ENCODE measurements around the gene NPRL2.

NPRL2 gene

DNA sequence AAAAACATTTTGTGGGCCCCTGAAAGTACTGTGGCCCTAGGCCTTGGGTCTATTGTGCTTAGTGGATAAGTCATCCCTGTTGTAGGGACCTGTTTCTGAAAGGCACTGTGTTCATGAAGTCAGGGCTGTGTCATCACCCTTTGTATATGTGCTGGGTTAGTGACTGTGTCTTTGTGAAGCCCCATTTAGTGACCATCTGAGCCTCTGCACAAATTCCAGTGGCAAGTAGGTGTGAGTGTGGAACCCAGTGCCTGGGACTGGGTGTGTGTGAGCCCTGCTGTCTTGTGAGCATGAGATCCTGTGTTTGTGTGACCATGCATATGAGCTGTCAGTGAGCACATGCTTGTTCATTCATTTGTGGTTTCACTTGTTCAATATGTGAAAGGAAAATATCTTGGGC lies 46.0 kb downstream of the NPRL2 start:
- DNase-seq (ENCODE audit: low read depth), result no peak

DNA sequence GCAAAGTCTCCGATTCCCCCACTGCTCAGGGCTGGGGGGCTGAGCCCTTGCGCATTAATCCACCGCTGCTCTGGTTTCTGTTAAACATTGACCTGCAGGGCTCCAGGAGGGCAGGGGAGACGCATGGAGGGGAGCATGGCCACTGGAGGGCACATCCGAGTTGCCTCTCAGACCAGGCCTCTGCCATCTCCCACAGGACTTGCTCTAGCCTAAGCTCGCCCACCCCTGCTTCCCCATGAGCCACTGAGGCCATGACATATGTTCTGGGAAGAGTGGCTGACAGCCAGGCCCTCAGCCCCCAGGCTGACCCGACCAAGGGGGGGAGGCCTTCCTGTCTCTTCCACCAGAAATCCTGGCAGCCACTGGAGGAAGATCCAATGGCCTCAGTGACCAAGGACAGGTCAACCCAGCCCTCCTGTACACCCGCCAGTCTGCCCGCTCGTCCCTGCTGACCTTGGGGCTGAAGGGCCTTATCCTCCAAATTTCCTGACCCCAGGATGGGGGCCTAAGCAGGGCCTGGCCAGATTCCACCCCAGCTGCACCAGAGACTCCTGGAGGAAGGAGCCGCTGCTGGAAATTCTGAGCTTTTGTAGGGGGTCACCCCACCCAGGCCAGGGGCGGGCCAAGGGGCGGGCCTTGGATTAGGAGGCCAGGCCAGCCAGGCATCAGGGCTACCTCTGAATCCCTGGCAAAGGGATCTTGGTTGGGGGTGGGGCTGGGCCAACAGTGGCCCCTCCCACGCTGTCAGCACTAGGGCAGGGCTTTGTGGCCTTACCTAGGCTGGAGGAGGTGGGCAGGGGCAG lies 47.4 kb downstream of the NPRL2 start, which contains the start of gene HYAL1:
HYAL1 (minus strand) TSS at position 562 of the 803 bp plus-strand sequence. CDS start 618 bp downstream, outside the sequence.
- no peak for DNase-seq (ENCODE audit: low read depth)

DNA sequence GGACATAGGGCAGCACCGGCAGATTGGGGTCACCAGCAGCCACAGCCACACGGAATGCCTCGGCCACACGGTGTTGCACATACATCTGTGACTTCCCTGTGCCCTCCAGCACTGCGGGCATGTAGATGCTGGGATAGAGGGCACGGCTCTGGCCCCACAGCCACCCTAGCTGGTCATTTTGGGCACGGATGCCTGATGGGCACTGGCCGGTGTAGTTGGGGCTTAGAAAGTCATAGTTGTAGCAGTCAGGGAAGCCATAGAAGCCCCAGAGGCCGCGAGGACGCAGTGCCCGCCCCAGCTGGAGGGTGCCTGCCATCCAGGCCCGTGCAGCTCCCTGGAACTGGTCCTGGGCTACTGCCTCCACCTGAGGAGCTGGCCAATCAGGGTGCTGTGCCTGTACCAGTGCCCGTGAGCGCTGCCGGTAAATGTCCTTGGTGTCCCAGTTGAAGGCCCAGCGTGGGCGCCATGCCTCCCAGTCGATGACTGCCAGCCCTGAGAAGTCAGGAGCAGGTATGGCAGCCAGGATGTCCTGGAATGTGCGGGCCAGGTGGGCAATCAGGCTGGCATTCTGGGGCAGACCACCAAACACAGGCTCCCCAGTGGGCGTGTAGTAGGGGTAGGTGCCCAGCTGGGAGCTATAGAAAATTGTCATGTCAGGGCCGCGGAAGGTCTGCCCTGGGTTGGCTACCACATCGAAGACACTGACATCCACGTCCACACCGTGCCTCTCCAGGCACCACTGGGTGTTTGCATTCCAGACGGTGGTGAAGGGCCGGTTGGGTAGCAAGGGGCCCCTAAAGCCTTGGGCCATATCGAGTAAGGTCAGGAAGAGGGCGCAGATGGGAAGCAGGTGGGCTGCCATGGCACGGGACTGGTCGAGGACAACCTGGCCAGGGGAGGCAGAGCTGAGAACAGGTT lies 48.2 kb downstream of the NPRL2 start:
- no peak for DNase-seq (ENCODE audit: low read depth)

- no peak for DNase-seq (ENCODE audit: low read depth)
These were observed 49.8 kb downstream of the NPRL2 start for GRCh38 chr3:50300681-50301254.

GRCh38 chr3:50299929-50300680 lies 50.5 kb downstream of the NPRL2 start:
- DNase-seq (ENCODE audit: low read depth), result no peak

- DNase-seq (ENCODE audit: low read depth), result no peak
These were observed 51.0 kb downstream of the NPRL2 start for GRCh38 chr3:50299638-50299928.

- DNase-seq (ENCODE audit: low read depth), result peak; percentile 98
These were observed 51.5 kb downstream of the NPRL2 start, which contains the start of the genes HYAL3 and NAA80 for GRCh38 chr3:50298836-50299637. HYAL3 (minus strand) TSS chr3:50299405; CDS start chr3:50295602, 3,803 bp downstream. NAA80 (minus strand) TSS chr3:50299405; CDS start chr3:50297463, 1,942 bp downstream.

DNA sequence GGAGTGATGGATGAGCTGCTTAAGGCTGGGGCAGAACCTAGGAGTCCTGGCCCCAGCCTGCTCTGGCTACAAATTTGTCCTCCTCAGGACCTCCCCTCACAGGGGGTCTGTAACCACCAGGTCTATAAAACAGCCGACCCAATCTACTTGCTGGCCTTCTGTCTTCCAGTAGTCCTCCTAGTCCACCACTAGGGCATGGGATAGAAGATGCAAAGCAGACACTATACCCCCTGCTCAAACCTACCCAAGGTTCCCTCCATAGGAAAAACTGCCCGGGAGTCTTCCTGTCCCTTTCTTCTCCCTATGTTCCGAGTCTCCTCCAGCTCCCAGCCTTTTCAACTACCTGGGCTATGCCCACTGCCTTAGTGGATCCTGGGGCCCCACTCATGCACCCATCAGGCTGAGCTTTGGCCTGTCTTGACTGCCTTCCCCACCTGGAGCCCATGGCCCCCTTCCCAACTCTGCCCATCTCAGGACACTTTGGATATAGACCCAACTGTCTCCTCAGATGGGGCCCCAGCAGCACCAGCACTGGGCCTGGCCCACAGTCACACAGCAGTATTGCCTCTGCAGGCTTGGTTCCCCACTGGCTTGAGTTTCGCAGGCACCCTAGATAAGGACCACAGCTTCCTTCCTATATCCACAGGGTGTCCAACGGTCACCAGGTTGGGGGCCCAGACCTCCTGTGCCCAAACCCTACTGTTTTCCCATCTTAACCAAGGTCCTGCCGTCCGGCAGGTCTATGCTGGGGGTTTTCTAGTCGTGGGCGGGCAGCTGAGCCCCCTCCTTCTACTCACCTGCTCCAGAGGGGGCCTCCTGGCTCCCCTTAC lies 52.5 kb downstream of the NPRL2 start:
- DNase-seq (ENCODE audit: low read depth), result no peak

DNA sequence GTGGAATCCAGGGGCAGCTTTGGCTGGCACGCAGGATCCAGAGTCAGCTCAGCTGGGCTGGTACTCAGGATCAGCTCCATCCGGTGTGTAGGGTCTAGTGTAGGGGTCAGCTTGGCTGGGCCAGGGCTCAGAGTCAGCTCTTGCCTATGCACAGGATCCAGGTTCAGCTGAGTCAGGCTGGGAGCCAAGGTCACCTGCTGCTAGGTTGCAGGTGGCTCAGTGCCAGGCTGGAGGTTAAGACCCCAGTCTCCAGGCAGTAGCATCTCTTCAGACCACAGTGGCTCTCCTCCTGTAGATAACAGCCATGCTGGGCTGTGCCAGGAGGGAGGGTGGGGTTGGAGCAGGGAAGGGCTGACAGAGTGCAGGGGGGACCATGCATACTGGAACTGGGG lies 53.2 kb downstream of the NPRL2 start:
- DNase-seq (ENCODE audit: low read depth), result no peak
